Measurements from ENCODE around the gene FES.
A peak's percentile ranks its signal among the peaks of the same experiment; 100 is the strongest.
"Not testable (repeated sequence)": the region's sequence is repeated elsewhere in the genome, so short reads cannot be mapped to it uniquely, and the experiment has no call there.

FES gene

GRCh38 chr15:90860942-90861675, 23.2 kb upstream of the FES start:
- no peak for DNase-seq (ENCODE audit: low spot score)

GRCh38 chr15:90862487-90862886, 21.8 kb upstream of the FES start:
- DNase-seq (ENCODE audit: low spot score) = no peak

DNA sequence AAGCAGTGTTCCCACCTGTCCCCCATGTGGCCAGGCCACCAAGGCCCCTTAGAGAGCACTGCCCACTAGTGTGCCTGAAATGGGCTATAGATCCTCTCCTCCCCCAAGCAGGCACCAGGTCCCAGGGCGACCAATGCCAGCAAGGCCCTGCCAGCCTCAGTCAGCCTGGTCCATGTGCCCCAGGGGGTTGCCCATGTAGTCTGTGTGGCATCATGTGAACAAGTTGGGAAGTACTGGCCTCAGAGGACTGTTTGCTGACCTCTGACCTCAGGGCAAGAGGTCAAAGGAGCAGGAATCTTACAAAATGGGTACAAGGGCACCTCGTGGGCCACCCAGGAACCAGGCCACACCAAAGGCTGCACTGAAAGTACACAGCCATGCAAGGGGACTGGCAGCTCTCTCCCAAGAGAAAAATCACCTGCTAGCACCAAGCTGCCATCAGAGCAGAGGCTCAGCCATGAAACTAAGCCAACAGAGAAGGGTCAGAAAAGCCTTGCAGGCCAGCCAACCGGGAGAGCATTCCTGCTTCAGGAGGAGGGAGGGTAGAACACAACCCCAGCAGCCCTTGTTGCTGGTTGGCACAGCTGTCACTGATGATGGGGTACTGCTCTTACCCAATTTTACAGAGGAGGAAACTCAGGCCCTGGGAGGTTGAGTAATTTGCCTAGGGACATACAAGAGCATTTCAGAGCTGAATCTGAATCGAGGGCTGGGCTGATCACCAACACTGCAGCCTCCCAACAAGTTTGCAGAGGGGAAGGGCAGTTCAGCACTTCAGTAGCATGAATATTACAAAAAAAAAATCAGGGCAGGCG, 21.1 kb upstream of the FES start:
- no peak for DNase-seq (ENCODE audit: low spot score)

GRCh38 chr15:90863987-90864386, 20.3 kb upstream of the FES start:
- DNase-seq (ENCODE audit: low spot score) = no peak

GRCh38 chr15:90864507-90864906, 19.8 kb upstream of the FES start:
- no peak for DNase-seq (ENCODE audit: low spot score)

GRCh38 chr15:90865702-90866101, 18.6 kb upstream of the FES start:
- DNase-seq (ENCODE audit: low spot score) = no peak

GRCh38 chr15:90866161-90866715, 18.1 kb upstream of the FES start:
- DNase-seq (ENCODE audit: low spot score) = no peak

DNA sequence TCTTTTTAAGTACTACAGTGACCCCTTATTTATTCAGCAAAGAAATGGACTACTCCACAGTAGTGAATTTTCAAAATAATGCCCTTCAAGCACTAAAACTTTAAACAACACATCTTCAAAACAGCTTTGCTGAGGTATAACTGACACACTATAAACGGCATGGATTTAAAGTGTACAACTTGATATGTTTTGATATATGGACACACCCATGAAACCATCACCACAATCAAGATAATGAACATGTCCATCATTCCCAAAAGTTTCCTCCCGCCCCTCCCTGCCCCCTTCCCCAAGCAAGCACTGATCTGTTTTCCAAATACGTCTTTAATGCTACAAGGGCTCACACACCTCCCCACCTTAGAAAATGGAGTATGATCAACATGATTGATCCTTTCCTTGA, 17.5 kb upstream of the FES start:
- no peak for DNase-seq (ENCODE audit: low spot score)

DNA sequence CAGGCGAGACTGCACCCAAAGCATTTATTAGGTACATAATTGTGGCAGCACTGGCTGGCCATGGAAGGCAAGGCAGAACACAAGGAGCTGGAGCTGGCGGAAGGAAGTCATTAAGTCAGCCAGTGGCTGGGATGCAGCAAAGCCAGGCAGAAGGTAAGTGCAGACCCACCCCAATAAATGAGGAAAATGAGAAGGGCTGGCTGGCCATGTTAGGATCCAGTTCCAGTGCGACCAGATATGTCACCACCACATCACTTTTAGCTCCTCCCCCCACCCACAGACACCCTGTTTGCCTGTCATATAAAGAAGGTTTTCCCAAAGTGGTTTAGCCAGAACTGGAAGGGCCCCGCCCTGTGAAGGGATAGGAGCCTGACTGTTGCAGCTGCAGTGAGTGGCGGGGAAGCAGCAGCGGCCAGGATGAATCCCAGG, 16.0 kb upstream of the FES start, which contains the start of gene FURIN:
Gene FURIN (plus strand): TSS at position 328 of the 429 bp plus-strand sequence. CDS start 7,153 bp downstream, outside the sequence.
- no peak for DNase-seq (ENCODE audit: low spot score)

DNA sequence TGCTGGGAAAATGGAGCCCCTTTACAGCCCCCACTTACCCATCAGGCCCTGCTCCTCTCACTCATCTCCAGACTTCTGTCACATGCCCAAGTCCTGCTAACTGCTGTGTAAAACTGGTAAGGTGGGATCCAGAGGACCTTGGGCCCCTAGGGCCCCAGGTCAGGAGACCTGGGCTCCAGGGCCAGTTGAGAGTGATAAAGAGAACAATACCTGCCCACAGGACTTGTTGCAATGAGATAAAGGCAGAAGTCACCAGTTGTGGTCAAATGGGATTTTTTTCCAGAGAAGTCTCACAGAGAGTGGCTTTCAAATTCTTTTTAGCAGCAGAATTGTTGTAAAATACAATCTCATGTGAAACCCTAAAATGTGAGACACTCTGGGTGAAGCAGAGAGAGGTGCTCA, 15.2 kb upstream of the FES start:
- no peak for DNase-seq (ENCODE audit: low spot score)

DNA sequence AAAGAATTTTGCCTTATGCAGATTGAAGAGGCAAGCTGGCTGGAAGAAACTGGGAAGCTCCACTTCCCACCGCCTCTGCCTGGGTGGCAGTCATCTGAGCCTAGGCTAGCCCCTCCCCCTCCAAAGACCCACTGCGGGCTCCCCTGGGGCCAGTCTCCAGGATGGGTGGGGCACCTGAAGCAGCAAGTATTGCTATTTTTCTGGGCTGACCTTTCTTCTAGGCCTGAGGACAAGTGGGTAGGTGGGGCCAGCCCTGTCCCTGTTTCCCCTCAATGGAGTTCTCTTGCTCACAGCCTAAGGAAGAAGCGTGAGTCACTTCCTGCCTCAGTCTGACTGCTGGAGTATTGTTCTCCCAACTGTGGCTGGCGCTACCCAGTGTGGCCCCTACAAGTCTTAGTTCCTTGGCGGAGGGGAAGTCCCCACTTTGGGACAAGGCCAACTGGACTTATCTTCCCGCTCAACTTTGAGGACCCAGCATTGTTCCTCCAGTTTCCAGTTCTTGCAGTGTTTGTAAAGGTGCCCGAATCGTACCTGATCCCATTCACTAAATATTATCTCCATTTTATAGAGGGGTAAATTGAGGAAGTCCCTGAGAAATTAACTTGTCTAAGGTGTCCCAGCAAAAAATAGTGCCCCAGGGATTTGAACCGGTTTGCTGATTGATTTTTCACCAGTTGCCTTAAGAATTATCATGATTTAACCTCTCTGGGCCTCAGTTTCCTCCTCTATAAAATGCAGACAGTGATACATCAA, 14.5 kb upstream of the FES start:
- DNase-seq (ENCODE audit: low spot score) = peak; percentile 94

DNA sequence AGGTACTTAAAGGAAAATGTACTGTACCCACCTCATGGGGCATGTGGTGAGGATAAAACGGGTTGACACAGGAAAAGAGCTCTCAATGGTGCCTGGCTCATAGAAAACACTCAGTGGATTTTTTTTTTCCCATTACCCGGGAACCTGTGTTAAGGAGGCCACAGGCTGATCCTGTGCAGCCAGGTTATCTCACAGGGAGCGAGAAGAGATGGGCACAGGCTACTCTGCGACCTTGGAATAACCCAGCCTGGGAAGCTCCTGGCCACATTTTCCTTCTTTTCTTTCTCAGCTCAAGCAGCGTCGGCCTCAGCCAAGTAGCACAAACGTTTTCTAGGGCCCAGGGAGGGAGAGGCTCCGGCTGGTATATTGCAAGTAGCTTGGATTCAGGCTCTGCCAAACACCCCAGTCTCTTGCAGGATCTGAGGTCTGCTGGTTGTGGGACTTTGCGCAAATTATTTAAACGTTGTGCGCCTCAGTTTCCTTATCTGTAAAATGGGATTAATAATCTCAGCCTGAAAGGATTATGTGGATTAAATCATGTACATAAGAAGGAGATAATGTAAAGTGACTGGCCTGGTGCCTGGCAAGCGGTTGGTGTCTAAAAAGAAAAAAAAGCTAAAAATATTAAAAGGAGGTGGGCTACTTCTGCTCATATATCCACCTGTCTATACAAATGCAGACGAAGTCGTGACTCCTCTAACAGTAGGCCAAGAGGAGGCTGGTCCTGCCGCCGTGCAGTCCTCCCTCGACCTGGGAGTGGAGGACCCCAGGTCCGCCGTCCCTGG, 13.8 kb upstream of the FES start:
- peak; percentile 24 for DNase-seq (ENCODE audit: low spot score)

- peak; percentile 52 for DNase-seq (ENCODE audit: low spot score)
Observed at GRCh38 chr15:90871139-90871715, 13.1 kb upstream of the FES start.

- DNase-seq (ENCODE audit: low spot score) = peak; percentile 28
Observed at GRCh38 chr15:90871716-90872485, 12.4 kb upstream of the FES start.

- peak; percentile 82 for DNase-seq (ENCODE audit: low spot score)
Observed at GRCh38 chr15:90872486-90873184, 11.7 kb upstream of the FES start.

GRCh38 chr15:90873488-90873997, 10.8 kb upstream of the FES start:
- DNase-seq (ENCODE audit: low spot score) = no peak

DNA sequence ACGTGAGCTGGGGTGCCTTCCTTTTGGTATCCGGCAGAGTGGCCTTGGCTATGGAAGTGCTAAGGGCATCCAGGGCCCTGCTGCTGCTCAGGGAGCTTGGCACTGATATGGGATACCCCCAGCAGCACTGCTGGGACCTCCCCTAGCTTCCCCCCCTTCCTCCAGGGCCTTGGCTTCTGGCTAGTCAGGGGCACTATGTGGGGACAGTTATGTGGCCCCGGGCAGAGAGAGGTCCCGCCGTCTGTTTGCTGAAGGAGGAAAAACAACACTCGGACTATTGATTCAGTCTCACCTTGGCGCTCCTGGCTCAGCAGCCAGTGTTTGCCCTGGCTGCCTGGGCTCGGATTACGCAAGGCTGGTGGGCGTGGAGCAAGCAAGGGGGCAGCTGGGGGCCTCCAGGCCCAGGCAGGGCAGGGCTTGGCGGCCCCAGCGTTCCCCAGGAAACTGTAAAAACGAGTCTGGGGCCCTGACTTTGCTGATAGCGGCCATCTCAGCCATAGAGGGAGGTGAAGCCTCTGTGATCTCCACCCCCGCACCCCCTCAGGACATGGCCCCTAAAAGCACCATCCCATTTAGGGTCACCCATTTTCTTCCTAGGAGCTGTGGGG, 10.2 kb upstream of the FES start:
- peak; percentile 44 for DNase-seq (ENCODE audit: low spot score)

DNA sequence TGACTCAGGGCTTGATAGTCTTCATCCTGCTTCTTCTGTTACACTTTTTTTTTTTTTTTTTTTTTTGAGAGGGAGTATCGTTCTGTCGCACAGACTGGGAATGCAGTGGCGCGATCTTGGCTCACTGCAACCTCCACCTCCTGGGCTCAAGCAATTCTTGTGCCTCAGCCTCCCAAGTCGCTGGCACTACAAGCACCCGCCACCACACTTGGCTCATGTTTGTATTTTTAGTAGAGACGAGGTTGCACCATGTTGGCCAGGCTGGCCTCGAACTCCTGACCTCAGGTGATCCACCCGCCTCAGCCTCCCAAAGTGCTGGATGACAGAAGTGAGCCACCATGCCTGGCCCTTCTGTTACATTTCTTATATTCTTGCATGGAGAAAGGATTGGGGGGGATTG, 9.3 kb upstream of the FES start:
- not testable (repeated sequence) for DNase-seq (ENCODE audit: low spot score)

DNA sequence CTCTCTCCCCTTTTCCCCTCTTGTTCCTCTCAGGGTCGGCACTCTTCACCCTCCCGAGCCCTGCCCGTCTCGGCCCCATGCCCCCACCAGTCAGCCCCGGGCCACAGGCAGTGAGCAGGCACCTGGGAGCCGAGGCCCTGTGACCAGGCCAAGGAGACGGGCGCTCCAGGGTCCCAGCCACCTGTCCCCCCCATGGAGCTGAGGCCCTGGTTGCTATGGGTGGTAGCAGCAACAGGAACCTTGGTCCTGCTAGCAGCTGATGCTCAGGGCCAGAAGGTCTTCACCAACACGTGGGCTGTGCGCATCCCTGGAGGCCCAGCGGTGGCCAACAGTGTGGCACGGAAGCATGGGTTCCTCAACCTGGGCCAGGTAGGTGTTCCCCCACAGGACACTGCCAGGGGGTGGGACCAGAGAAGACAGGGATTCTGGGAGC, 8.7 kb upstream of the FES start:
- DNase-seq (ENCODE audit: low spot score) = no peak
